Measurements from ENCODE around the gene WASF1.

- no peak for TF ChIP-seq POLR2A (IDR thresholded peaks at IDR 0.05)
- TF ChIP-seq CTCF (IDR thresholded peaks at IDR 0.05), result no peak
Measured at GRCh38 chr6:110183292-110183885, 3.9 kb upstream of the WASF1 start.

Measured in Peyer's patch (tissue), 4 donors.